GM19467 (cell line): ENCODE measurements around the gene MYH11.
"Not testable (repeated sequence)": the region's sequence is repeated elsewhere in the genome, so short reads cannot be mapped to it uniquely, and the experiment has no call there.

Experiments
- ATAC-seq: cut with Tn5 transposase; IDR thresholded peaks from one replicate; pipeline ENCODE4 v1.9.1; 2021; ENCODE audit warnings: mild to moderate bottlenecking, moderate library complexity; ENCODE audit not compliant: unreplicated experiment

Gene MYH11

GRCh38 chr16:15757630-15758251 is 99.1 kb downstream of the MYH11 start:
- no peak for ATAC-seq

GRCh38 chr16:15757077-15757386 is 99.8 kb downstream of the MYH11 start:
- no peak for ATAC-seq

GRCh38 chr16:15754821-15755534 is 101.8 kb downstream of the MYH11 start:
- ATAC-seq: no peak

GRCh38 chr16:15752717-15753488 is 103.9 kb downstream of the MYH11 start:
- no peak for ATAC-seq

- ATAC-seq: no peak
Observed at GRCh38 chr16:15751940-15752339, 104.9 kb downstream of the MYH11 start.

- no peak for ATAC-seq
Observed at GRCh38 chr16:15749985-15750384, 106.8 kb downstream of the MYH11 start.

GRCh38 chr16:15749371-15749770 is 107.5 kb downstream of the MYH11 start:
- ATAC-seq: no peak

GRCh38 chr16:15748654-15749053 is 108.2 kb downstream of the MYH11 start:
- ATAC-seq: no peak

GRCh38 chr16:15747937-15748336 is 108.9 kb downstream of the MYH11 start:
- ATAC-seq: no peak

GRCh38 chr16:15746332-15746731 is 110.5 kb downstream of the MYH11 start:
- ATAC-seq: no peak

- no peak for ATAC-seq
Observed at GRCh38 chr16:15743657-15744056, 113.2 kb downstream of the MYH11 start.

- ATAC-seq: no peak
Observed at GRCh38 chr16:15742716-15743115, 114.1 kb downstream of the MYH11 start.

- ATAC-seq: no peak
Observed at GRCh38 chr16:15741207-15741871, 115.5 kb downstream of the MYH11 start.

GRCh38 chr16:15739950-15740349 is 116.9 kb downstream of the MYH11 start:
- ATAC-seq: no peak

GRCh38 chr16:15739464-15739863 is 117.4 kb downstream of the MYH11 start:
- ATAC-seq: no peak

GRCh38 chr16:15737140-15737644 is 119.6 kb downstream of the MYH11 start:
- no peak for ATAC-seq

- ATAC-seq: no peak
Observed at GRCh38 chr16:15736529-15736928, 120.3 kb downstream of the MYH11 start.

- no peak for ATAC-seq
Observed at GRCh38 chr16:15735610-15736009, 121.2 kb downstream of the MYH11 start.

GRCh38 chr16:15732416-15732815 is 124.4 kb downstream of the MYH11 start:
- no peak for ATAC-seq

- ATAC-seq: no peak
Observed at GRCh38 chr16:15729152-15729551, 127.7 kb downstream of the MYH11 start.

- ATAC-seq: not testable (repeated sequence)
Observed at GRCh38 chr16:15727697-15728096, 129.1 kb downstream of the MYH11 start.
